Islet of Langerhans (tissue), 1 donor: ENCODE results near the gene OTC.

Source experiments
- FAIRE-seq: peaks from one replicate; lab custom pipeline; 2011; peaks lifted over from hg19 to GRCh38; lab: Jason Lieb, UNC

OTC gene

DNA sequence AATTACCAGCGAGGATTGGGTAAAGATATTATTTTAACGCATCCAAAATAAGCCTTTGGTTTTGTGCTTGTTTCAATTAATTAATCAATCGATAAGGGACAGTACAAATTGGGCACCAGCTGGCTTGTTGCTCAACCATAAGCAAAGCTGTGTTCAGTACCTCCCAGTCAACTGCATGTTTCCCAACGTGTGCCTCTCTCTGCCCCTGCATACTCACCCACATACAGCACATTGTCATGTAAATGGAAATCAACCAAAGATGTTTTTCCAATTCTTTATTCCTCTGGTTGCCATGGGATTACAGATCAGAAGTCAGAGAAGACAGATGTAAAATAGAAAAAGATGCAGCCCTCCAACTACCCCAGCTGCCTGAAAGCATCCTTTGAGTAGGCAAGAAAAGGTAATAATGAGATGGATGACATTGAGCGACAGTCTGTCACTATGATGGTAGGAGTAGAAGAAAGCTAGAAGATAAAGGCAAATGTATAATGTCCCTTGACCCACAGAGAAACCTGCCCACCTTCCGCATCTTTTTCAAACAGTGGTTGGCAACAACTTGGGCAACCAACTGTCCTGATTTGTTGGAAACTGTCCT is 116.3 kb downstream of the OTC start:
- FAIRE-seq: no peak
